IMR-90 (cell line): ENCODE data around the gene SEMA4B. TPM values are rescaled to one million over a fixed set of nuclear protein-coding genes. Genes with fewer than 3 reads are reported as not detected.
A peak's percentile ranks its signal among the peaks of the same experiment; 100 is the strongest.

Experiments used
- ATAC-seq: fragments of 200-7000 bp; cut with Tn5 transposase; 2 replicates; pipeline ENCODE4 v1.9.1; 2020; ENCODE audit warnings: low read depth, mild to moderate bottlenecking, moderate library complexity
- BruUV-seq: library from RNA; stranded (reverse); fragments of 400-500 nt; replicated peaks from 2 replicates; lab custom pipeline; 2021; lab: Mats Ljungman, UMichigan
- CTCF ChIA-PET: fragments of 300-600 bp; formaldehyde crosslinking; extraction: SDS; loops from one replicate; lab custom pipeline; 2021; ENCODE audit warnings: antibody characterized with exemption; lab: Yijun Ruan, JAX
- POLR2A ChIA-PET: fragments of 300-600 bp; sonication (Branson Sonifier 250); formaldehyde crosslinking; loops from one replicate; lab custom pipeline; 2022; ENCODE audit warnings: antibody characterized with exemption; ENCODE audit not compliant: unreplicated experiment; lab: Charles Lee
- DNase-seq: peaks from one replicate; pipeline ENCODE4 v3.0.0; 2013
- H2AFZ ChIP-seq: replicated peaks from 2 replicates; pipeline ENCODE3; 2013; ENCODE audit warnings: low read length, mild to moderate bottlenecking; ENCODE audit not compliant: poor library complexity
- H2AK5ac ChIP-seq: 2 replicates; pipeline ENCODE4 v1.6.1; 2013; ENCODE audit warnings: low read depth, low read length, inconsistent platforms
- H2AK9ac ChIP-seq: replicated peaks from 2 replicates; pipeline ENCODE3; 2013; ENCODE audit warnings: mild to moderate bottlenecking, low read depth, low read length, moderate library complexity; ENCODE audit not compliant: poor library complexity
- H2BK120ac ChIP-seq: 2 replicates; pipeline ENCODE4 v1.6.1; 2013; ENCODE audit warnings: low read depth, low read length, inconsistent platforms
- H2BK15ac ChIP-seq: 3 replicates; pipeline ENCODE4 v1.6.1; 2013; ENCODE audit warnings: low read depth, low read length, inconsistent platforms
- H2BK20ac ChIP-seq: 2 replicates; pipeline ENCODE4 v1.6.1; 2013; ENCODE audit warnings: low read depth, mild to moderate bottlenecking, inconsistent platforms, low read length, moderate library complexity
- H2BK5ac ChIP-seq: 2 replicates; pipeline ENCODE4 v1.6.1; 2013; ENCODE audit warnings: mild to moderate bottlenecking, low read depth, low read length, inconsistent platforms; ENCODE audit not compliant: poor library complexity, severe bottlenecking
- H3K14ac ChIP-seq: replicated peaks from 2 replicates; pipeline ENCODE4 v1.6.1; 2013; ENCODE audit warnings: low read depth, low read length, inconsistent platforms
- H3K18ac ChIP-seq: 2 replicates; pipeline ENCODE4 v1.6.1; 2013; ENCODE audit warnings: low read depth, low read length, control low read depth
- H3K23ac ChIP-seq: 2 replicates; pipeline ENCODE4 v1.6.1; 2013; ENCODE audit warnings: low read depth, low read length, inconsistent platforms
- H3K27ac ChIP-seq: 2 replicates; pipeline ENCODE4 v1.5.1; 2013; ENCODE audit warnings: mild to moderate bottlenecking, control low read depth, low read length; ENCODE audit not compliant: insufficient read depth
- H3K27me3 ChIP-seq: 2 replicates; pipeline ENCODE4 v1.6.1; 2013; ENCODE audit warnings: low read length; ENCODE audit not compliant: control insufficient read depth, insufficient read depth
- H3K36me3 ChIP-seq: 2 replicates; pipeline ENCODE4 v1.6.1; 2013; ENCODE audit warnings: low read length, mixed read lengths; ENCODE audit not compliant: control insufficient read depth, insufficient read depth
- H3K4ac ChIP-seq: 2 replicates; pipeline ENCODE4 v1.6.1; 2013; ENCODE audit warnings: low read depth, low read length, inconsistent platforms
- H3K4me1 ChIP-seq: 2 replicates; pipeline ENCODE4 v1.6.1; 2013; ENCODE audit warnings: low read length, mixed read lengths; ENCODE audit not compliant: control insufficient read depth, insufficient read depth
- H3K4me2 ChIP-seq: 2 replicates; pipeline ENCODE4 v1.6.1; 2013; ENCODE audit warnings: low read depth, mild to moderate bottlenecking, control low read depth, low read length, moderate library complexity
- H3K4me3 ChIP-seq: 2 replicates; pipeline ENCODE4 v1.5.1; 2013; ENCODE audit warnings: low read depth, mild to moderate bottlenecking, control low read depth, low read length, moderate library complexity; ENCODE audit not compliant: insufficient read depth
- H3K56ac ChIP-seq: 2 replicates; pipeline ENCODE4 v1.6.1; 2013; ENCODE audit warnings: low read length, inconsistent platforms; ENCODE audit not compliant: insufficient read depth; ENCODE audit errors: extremely low read depth
- H3K79me1 ChIP-seq, 2 experiments: 2 replicates each; pipeline ENCODE4 v1.6.1; 2013; ENCODE audit warnings: low read length in 2 of 2, inconsistent platforms in 1 of 2, low read depth in 1 of 2
- H3K9ac ChIP-seq: 2 replicates; pipeline ENCODE4 v1.6.1; 2013; ENCODE audit warnings: low read depth, low read length, control low read depth
- H3K9me1 ChIP-seq: 2 replicates; pipeline ENCODE4 v1.6.1; 2013; ENCODE audit warnings: low read length, inconsistent platforms; ENCODE audit not compliant: insufficient read depth
- H3K9me3 ChIP-seq: 2 replicates; pipeline ENCODE4 v1.6.1; 2013; ENCODE audit warnings: low read length; ENCODE audit not compliant: control insufficient read depth, insufficient read depth
- H4K20me1 ChIP-seq: 2 replicates; pipeline ENCODE4 v1.6.1; 2013; ENCODE audit warnings: low read length, inconsistent platforms; ENCODE audit not compliant: insufficient read depth
- H4K5ac ChIP-seq: 2 replicates; pipeline ENCODE4 v1.6.1; 2013; ENCODE audit warnings: mild to moderate bottlenecking, low read depth, low read length, control low read depth
- H4K8ac ChIP-seq, 2 experiments: 2 replicates each; pipeline ENCODE4 v1.6.1; 2013; ENCODE audit warnings: low read depth in 2 of 2, low read length in 2 of 2, control low read depth in 1 of 2, inconsistent platforms in 1 of 2
- H4K91ac ChIP-seq: 2 replicates; pipeline ENCODE4 v1.6.1; 2013; ENCODE audit warnings: low read depth, low read length, inconsistent platforms; ENCODE audit not compliant: insufficient read depth
- CEBPB ChIP-seq: IDR thresholded peaks from 2 replicates; pipeline ENCODE4 v1.6.1; 2012; ENCODE audit warnings: low read depth, low read length, improper control_type of control experiment
- MAZ ChIP-seq: IDR thresholded peaks from 2 replicates; pipeline ENCODE4 v1.6.1; 2012; ENCODE audit warnings: low read depth, mild to moderate bottlenecking, low read length, improper control_type of control experiment, moderate library complexity, borderline replicate concordance
- MXI1 ChIP-seq: IDR thresholded peaks from 2 replicates; pipeline ENCODE4 v1.6.1; 2012; ENCODE audit warnings: low read depth, mild to moderate bottlenecking, low read length, moderate library complexity, borderline replicate concordance
- NFE2L2 ChIP-seq: fragments of 150-350 bp; IDR thresholded peaks from 2 replicates; pipeline ENCODE4 v1.6.1; 2016; ENCODE audit warnings: low read depth, mild to moderate bottlenecking, low read length
- POLR2A ChIP-seq: IDR thresholded peaks from 2 replicates; pipeline ENCODE4 v1.6.1; 2012; ENCODE audit warnings: mild to moderate bottlenecking, low read depth, low read length
- RFX5 ChIP-seq: IDR thresholded peaks from 2 replicates; pipeline ENCODE4 v1.8.0; 2012; ENCODE audit warnings: low read depth, mild to moderate bottlenecking, low read length, moderate library complexity
- SMC3 ChIP-seq: fragments of 150-350 bp; IDR thresholded peaks from 2 replicates; pipeline ENCODE4 v1.6.1; 2016; ENCODE audit warnings: low read depth, mild to moderate bottlenecking, antibody characterized with exemption, low read length, moderate library complexity
- USF2 ChIP-seq: fragments of 150-350 bp; IDR thresholded peaks from 2 replicates; pipeline ENCODE4 v1.6.1; 2017; ENCODE audit warnings: mild to moderate bottlenecking, antibody characterized with exemption, low read length, low read depth
- WGBS, 2 experiments: methylation state at CpG; one replicate each; pipeline versions ENCODE4 v1.1.5 to v1.1.7; 2013; ENCODE audit warnings: missing lambda C conversion rate in 2 of 2; ENCODE audit not compliant: insufficient read length in 1 of 2; ENCODE audit errors: extremely low coverage in 2 of 2; 5-methylcytosine and 5-hydroxymethylcytosine counted together
- dilution Hi-C: fragments of 300-500 bp; cut with HindIII; formaldehyde crosslinking; loops from one replicate; pipeline ENCODE4 v1.14.3; 2018; ENCODE audit warnings: low sequenced_read_pairs; ENCODE audit not compliant: unreplicated experiment
- in situ Hi-C: fragments of 300-500 bp; cut with MboI; formaldehyde crosslinking; loops from 3 replicates; pipeline ENCODE4 v1.14.3; 2019; ENCODE audit warnings: low sequenced_read_pairs, inconsistent platforms, mixed read lengths
- intact Hi-C: fragments of 100-400 bp; cut with micrococcal nuclease; formaldehyde crosslinking; loops from 2 replicates; pipeline ENCODE4 v1.10.0; 2022
- polyA plus RNA-seq, 3 experiments: library from polyadenylated mRNA; depleted of rRNA; stranded (reverse); fragments of >200 nt; gene quantifications; 2 replicates each; pipeline ENCODE4 v1.2.3, GENCODE V29; 2012; ENCODE audit warnings: low replicate concordance in 1 of 3
- total RNA-seq: library from RNA; depleted of rRNA; stranded (reverse); fragments of >200 nt; gene quantifications from 2 replicates; pipeline ENCODE4 v1.2.3, GENCODE V29; 2012
- TF ChIP-seq, protein P1 (sequence below): fragments of 150-350 bp; IDR thresholded peaks from 2 replicates; pipeline ENCODE4 v1.6.1; 2016; ENCODE audit warnings: low read depth, mild to moderate bottlenecking, low read length, moderate library complexity, borderline replicate concordance
- TF ChIP-seq, protein P2 (sequence below): conservative IDR thresholded peaks from 2 replicates; pipeline ENCODE4 v1.5.1; 2012; ENCODE audit warnings: mild to moderate bottlenecking, low read depth, low read length, improper control_type of control experiment

Gene SEMA4B
- total and polyA plus RNA-seq, 2 of the 4 experiments (the other 2 are of a cell fraction), result 5.0 to 22.5 TPM

- no peak for TF ChIP-seq POLR2A
Observed at GRCh38 chr15:90184119-90184785, 16.9 kb upstream of the SEMA4B start (continued).

GRCh38 chr15:90184786-90185704 lies 16.1 kb upstream of the SEMA4B start:
- Histone ChIP-seq H3K14ac (no peak overlapping the region), H3K9me1 (peaks cover 6% of the 10 kb centered on the region), H2BK20ac (no peak overlapping the region; the same call in 1 of the 2 replicates), H3K27me3 (no peaks in the 10 kb centered on the region), H4K20me1 (no peaks in the 10 kb centered on the region), H3K4ac (peak overlapping the region; percentile 90), H3K4me1 (peaks cover 8% of the 10 kb centered on the region), H3K36me3 (no peaks in the 10 kb centered on the region), H2AK9ac (peak overlapping the region; percentile 77), H3K79me1 (peaks cover 0 to 4% of the 10 kb centered on the region in 2 experiments; a peak in 1 of 4 replicates), H3K56ac (no peak overlapping the region), H4K91ac (peak overlapping the region; percentile 59), H3K27ac (peak overlapping the region; percentile 45; the same call in 1 of the 2 replicates), H2BK5ac (peak overlapping the region; percentile 67), H2AFZ (peak overlapping the region; percentile 98), H4K8ac (peak overlapping the region; percentile 32 to 75), H4K5ac (peak overlapping the region; percentile 93), H2BK15ac (peak overlapping the region; percentile 12; the same call in 1 of the 3 replicates), H2BK120ac (peak overlapping the region; percentile 93), H3K4me3 (peak overlapping the region; percentile 69), H3K18ac (peak overlapping the region; percentile 76; the same call in 1 of the 2 replicates), H3K9me3 (no peaks in the 10 kb centered on the region), H3K4me2 (peak overlapping the region; percentile 81), H3K23ac (no peak overlapping the region; the same call in 1 of the 2 replicates), H3K9ac (peak overlapping the region; percentile 41), H2AK5ac (no peak overlapping the region)
- WGBS, 2 experiments, result 5% methylated on average over 26 of the region's 67 CpGs; no CpG with 5 or more reads in 1 of the 2 experiments
- BruUV-seq, result no TSS peak
- ChIA-PET POLR2A (no interaction called here), CTCF (no interaction called here)
- in situ Hi-C loops, result no loop called here
- intact Hi-C loops, result no loop called here
- DNase-seq (no peak), ATAC-seq (peak; percentile 87)
- dilution Hi-C loops, result no loop called here
- TF ChIP-seq SMC3, result no peak
- TF ChIP-seq, protein P1, sequence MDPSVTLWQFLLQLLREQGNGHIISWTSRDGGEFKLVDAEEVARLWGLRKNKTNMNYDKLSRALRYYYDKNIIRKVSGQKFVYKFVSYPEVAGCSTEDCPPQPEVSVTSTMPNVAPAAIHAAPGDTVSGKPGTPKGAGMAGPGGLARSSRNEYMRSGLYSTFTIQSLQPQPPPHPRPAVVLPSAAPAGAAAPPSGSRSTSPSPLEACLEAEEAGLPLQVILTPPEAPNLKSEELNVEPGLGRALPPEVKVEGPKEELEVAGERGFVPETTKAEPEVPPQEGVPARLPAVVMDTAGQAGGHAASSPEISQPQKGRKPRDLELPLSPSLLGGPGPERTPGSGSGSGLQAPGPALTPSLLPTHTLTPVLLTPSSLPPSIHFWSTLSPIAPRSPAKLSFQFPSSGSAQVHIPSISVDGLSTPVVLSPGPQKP, result no peak
- TF ChIP-seq RFX5, result no peak
- TF ChIP-seq USF2, result no peak
- no peak for TF ChIP-seq MXI1
- no peak for TF ChIP-seq CEBPB
- TF ChIP-seq, protein P2, sequence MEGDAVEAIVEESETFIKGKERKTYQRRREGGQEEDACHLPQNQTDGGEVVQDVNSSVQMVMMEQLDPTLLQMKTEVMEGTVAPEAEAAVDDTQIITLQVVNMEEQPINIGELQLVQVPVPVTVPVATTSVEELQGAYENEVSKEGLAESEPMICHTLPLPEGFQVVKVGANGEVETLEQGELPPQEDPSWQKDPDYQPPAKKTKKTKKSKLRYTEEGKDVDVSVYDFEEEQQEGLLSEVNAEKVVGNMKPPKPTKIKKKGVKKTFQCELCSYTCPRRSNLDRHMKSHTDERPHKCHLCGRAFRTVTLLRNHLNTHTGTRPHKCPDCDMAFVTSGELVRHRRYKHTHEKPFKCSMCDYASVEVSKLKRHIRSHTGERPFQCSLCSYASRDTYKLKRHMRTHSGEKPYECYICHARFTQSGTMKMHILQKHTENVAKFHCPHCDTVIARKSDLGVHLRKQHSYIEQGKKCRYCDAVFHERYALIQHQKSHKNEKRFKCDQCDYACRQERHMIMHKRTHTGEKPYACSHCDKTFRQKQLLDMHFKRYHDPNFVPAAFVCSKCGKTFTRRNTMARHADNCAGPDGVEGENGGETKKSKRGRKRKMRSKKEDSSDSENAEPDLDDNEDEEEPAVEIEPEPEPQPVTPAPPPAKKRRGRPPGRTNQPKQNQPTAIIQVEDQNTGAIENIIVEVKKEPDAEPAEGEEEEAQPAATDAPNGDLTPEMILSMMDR, result no peak
- no peak for TF ChIP-seq MAZ
- no peak for TF ChIP-seq NFE2L2
